ENCODE results near the gene SLC9A9. TPM values are rescaled to one million over a fixed set of nuclear protein-coding genes. Genes with fewer than 3 reads are reported as not detected.
A peak's percentile ranks its signal among the peaks of the same experiment; 100 is the strongest.

The SLC9A9 gene
- total RNA-seq, 1 donor from 2014 or later, result 3.0 TPM

DNA sequence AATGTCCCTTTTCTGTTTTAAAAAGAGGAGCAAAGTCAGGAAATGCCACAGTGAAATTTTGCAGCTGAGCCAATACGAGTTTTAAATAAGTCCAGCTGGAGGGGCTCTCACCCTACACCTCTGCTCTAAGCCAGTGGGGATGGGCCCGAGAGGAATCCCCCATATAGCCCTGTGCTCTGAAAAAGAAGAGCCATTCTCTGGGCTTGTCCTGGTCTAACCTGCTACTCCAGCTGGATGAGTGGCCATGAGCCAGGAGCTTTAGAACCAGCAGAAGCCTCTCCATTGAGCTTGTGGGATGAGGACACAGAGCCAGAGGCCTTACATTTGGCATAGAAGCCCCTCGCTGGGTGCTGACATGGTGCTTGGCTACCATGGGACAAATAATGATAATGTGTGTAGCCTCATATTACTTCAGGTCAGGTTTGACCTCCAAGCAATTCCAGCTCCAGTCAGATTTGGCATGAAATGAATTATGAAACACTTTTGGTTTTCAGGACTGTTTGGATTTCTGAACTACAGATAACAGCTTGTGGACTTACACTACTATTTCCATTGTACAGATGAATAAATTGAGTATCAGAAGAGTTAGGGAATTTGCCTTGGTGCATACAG lies 556.3 kb downstream of the SLC9A9 start:
- H3K4me3 ChIP-seq (ENCODE audit: low read depth, low read length), result no peak overlapping the region
- DNase-seq (ENCODE audit: low read depth), result no peak

DNA sequence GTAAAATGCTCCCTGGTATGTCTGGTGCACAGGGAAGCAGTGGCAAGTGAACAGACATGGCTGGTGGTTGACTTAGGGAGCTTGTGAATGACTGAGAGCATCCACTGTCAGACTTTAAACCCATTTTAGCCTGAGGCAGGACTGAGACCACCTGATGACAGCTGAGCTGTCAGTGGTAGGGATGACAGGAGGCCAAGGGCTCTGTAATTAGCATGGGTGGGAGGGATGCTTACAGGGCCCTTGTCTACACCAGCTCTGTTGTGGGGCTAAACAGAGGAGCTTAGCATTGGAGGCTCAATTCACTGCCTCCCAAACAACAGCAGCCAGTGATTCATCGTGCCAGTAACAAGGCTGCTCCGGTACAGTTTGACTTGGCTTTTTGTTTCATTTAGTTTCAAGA lies 559.3 kb downstream of the SLC9A9 start:
- Histone ChIP-seq H3K27me3 (ENCODE audit: control insufficient read depth, insufficient read depth, low read length) (no peaks in the 10 kb centered on the region), H3K4me3 (ENCODE audit: low read depth, low read length) (no peak overlapping the region), H3K36me3 (ENCODE audit: control insufficient read depth, insufficient read depth, low read length) (no peaks in the 10 kb centered on the region)
- TF ChIP-seq, protein P1, sequence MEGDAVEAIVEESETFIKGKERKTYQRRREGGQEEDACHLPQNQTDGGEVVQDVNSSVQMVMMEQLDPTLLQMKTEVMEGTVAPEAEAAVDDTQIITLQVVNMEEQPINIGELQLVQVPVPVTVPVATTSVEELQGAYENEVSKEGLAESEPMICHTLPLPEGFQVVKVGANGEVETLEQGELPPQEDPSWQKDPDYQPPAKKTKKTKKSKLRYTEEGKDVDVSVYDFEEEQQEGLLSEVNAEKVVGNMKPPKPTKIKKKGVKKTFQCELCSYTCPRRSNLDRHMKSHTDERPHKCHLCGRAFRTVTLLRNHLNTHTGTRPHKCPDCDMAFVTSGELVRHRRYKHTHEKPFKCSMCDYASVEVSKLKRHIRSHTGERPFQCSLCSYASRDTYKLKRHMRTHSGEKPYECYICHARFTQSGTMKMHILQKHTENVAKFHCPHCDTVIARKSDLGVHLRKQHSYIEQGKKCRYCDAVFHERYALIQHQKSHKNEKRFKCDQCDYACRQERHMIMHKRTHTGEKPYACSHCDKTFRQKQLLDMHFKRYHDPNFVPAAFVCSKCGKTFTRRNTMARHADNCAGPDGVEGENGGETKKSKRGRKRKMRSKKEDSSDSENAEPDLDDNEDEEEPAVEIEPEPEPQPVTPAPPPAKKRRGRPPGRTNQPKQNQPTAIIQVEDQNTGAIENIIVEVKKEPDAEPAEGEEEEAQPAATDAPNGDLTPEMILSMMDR (IDR thresholded peaks at IDR 0.05; ENCODE audit: insufficient read depth, low read length, poor library complexity, severe bottlenecking), result no peak
- no peak for DNase-seq (ENCODE audit: low read depth)

More for the DNA sequence above, 556.3 kb downstream of the SLC9A9 start:
- Histone ChIP-seq H3K36me3 (ENCODE audit: control insufficient read depth, insufficient read depth, low read length) (no peaks in the 10 kb centered on the region), H3K27me3 (ENCODE audit: control insufficient read depth, insufficient read depth, low read length) (no peaks in the 10 kb centered on the region)
- TF ChIP-seq, protein P1 (IDR thresholded peaks at IDR 0.05; ENCODE audit: insufficient read depth, low read length, poor library complexity, severe bottlenecking), result no peak

DNA sequence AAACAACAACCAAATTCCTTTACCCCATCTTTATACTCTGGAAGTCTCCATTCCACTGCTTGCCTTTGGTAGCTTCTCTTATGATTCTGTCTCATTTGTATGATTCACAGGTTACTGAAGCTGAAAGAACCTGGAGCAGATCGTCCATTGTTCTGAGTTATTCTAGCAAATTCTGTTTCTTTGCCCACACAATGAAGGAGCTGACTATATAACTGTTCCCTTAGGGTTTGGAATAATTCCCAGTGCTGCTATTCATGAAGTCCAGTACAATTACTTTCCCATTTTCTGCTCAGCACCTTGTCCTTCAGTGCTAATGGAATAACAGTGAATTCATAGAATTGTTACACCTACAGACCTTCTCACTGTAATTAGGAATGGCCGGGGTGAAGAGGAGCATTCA lies 560.9 kb downstream of the SLC9A9 start:
- DNase-seq (ENCODE audit: low read depth), result peak; percentile 73

DNA sequence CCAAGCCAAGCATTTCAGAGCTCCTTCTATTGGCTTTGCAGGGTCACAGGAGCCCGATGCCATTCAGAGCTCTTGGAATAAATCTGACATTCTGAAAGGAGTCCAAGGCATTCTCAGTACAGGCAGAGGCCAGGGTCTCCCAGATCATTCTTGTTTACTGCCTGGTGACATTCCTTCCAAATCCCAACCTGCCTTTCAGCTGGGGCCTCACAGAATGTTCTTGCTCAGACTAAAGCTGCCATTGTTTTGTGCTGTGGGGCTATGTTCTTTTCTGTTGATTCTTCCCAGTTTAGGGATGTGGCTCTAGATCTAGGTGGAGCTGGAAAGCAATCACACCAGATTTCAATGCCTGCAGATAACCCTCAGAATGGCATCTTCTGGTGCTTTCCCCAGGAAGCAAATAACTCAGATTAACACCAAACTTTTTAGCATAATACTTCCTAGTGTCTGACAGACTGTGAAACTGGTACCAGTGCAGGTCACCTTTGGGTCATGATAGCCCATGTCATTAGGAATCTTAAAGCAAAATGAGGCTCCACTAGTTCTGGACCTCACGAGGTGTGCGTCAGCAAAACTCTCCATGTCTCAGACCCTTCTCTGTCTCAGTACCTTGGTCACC lies 561.8 kb downstream of the SLC9A9 start:
- H3K36me3 ChIP-seq (ENCODE audit: control insufficient read depth, insufficient read depth, low read length), result no peaks in the 10 kb centered on the region
- TF ChIP-seq, protein P1 (IDR thresholded peaks at IDR 0.05; ENCODE audit: insufficient read depth, low read length, poor library complexity, severe bottlenecking), result no peak
- no peak overlapping the region for H3K4me3 ChIP-seq (ENCODE audit: low read depth, low read length)
- no peak for DNase-seq (ENCODE audit: low read depth)
- no peaks in the 10 kb centered on the region for H3K27me3 ChIP-seq (ENCODE audit: control insufficient read depth, insufficient read depth, low read length)

More for the DNA sequence above, 560.9 kb downstream of the SLC9A9 start:
- no peaks in the 10 kb centered on the region for H3K27me3 ChIP-seq (ENCODE audit: control insufficient read depth, insufficient read depth, low read length)
- no peak overlapping the region for H3K4me3 ChIP-seq (ENCODE audit: low read depth, low read length)
- H3K36me3 ChIP-seq (ENCODE audit: control insufficient read depth, insufficient read depth, low read length), result no peaks in the 10 kb centered on the region
- TF ChIP-seq, protein P1 (IDR thresholded peaks at IDR 0.05; ENCODE audit: insufficient read depth, low read length, poor library complexity, severe bottlenecking), result no peak

DNA sequence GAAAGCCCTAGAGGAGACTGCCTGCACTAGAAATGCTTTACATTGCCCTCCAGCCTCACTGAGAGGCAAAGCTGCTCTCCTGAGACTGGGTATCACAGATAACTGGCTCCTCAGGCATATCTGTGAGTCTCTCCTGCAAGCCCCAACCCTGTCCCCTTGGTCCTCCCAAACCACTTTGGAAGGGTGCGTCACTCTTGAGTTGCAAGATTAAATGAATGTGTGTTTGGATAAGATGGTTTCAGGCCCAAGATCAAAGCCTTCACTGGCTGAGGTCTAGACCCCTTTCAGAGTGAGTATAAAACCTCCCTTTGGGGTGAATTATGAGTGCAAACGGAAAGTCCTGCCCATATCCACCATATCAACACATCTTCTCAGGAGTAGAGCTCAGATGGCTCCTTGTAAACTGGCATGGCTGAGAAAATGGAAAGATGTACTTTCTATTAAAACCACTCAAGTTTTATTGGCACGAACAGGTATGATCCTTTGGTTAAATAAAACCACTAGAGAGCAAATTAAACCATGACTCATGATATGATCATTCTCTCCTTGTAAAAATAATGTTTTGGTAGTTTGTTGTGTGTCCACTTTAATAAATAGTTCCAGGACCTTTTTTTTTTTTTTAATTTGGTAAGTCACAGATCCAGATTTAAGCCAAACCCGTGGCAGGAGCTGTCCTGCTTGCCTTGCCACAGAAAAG lies 564.7 kb downstream of the SLC9A9 start:
- Histone ChIP-seq H3K27me3 (ENCODE audit: control insufficient read depth, insufficient read depth, low read length) (no peaks in the 10 kb centered on the region), H3K36me3 (ENCODE audit: control insufficient read depth, insufficient read depth, low read length) (no peaks in the 10 kb centered on the region), H3K4me3 (ENCODE audit: low read depth, low read length) (no peak overlapping the region)
- no peak for DNase-seq (ENCODE audit: low read depth)
- TF ChIP-seq, protein P1 (IDR thresholded peaks at IDR 0.05; ENCODE audit: insufficient read depth, low read length, poor library complexity, severe bottlenecking), result no peak
